AG04450 (cell line): Measurements from ENCODE around the gene PPP1R2. TPM values are rescaled to one million over a fixed set of nuclear protein-coding genes. Genes with fewer than 3 reads are reported as not detected.

Source experiments
- CTCF ChIA-PET: fragments of 300-600, 350-600 bp; formaldehyde crosslinking; extraction: SDS; loops from one replicate; lab custom pipeline; 2022; ENCODE audit warnings: antibody characterized with exemption, inconsistent platforms; lab: Charles Lee
- POLR2A ChIA-PET: fragments of 350-600 bp; formaldehyde crosslinking; extraction: SDS; loops from one replicate; lab custom pipeline; 2021; ENCODE audit warnings: antibody characterized with exemption, inconsistent platforms; lab: Yijun Ruan, JAX
- DNase-seq: peaks from one replicate; pipeline ENCODE4 v3.0.0-alpha.2; 2011; ENCODE audit warnings: low read depth, low spot score
- H3K27ac ChIP-seq: one replicate; pipeline ENCODE4 v1.5.1; 2012; ENCODE audit warnings: low read depth, low read length, control low read depth
- H3K27me3 ChIP-seq: one replicate; pipeline ENCODE4 v1.6.0; 2012; ENCODE audit warnings: low read length; ENCODE audit not compliant: control insufficient read depth, insufficient read depth
- H3K4me3 ChIP-seq: 2 replicates; pipeline ENCODE4 v1.5.1; 2011; ENCODE audit warnings: mild to moderate bottlenecking, low read depth, low read length, control low read depth
- H3K9me3 ChIP-seq: 2 replicates; pipeline ENCODE4 v1.5.1; 2012; ENCODE audit warnings: low read length; ENCODE audit not compliant: control insufficient read depth, insufficient read depth
- CTCF ChIP-seq: IDR thresholded peaks from 2 replicates; pipeline ENCODE4 v1.5.1; 2011; ENCODE audit warnings: low read depth, low read length, control low read depth, inconsistent platforms
- polyA plus RNA-seq: library from polyadenylated mRNA; depleted of rRNA; stranded (reverse); fragments of >200 nt; gene quantifications from 2 replicates; pipeline ENCODE4 v1.2.3, GENCODE V29; 2011

Gene PPP1R2
- polyA plus RNA-seq, 1 experiment: 84.3 TPM

GRCh38 chr3:195579281-195579680 lies 36.2 kb upstream of the PPP1R2 start:
- peaks cover 4% of the 10 kb centered on the region for H3K27me3 ChIP-seq
- no peak for DNase-seq
- no peaks in the 10 kb centered on the region for H3K9me3 ChIP-seq
- ChIA-PET POLR2A (no interaction called here), CTCF (no interaction called here)
- H3K4me3 ChIP-seq: no peak overlapping the region
- no peak overlapping the region for H3K27ac ChIP-seq
- no peak for TF ChIP-seq CTCF

- ChIA-PET POLR2A (no interaction called here), CTCF (no interaction called here)
- no peak for DNase-seq
- Histone ChIP-seq H3K4me3 (no peak overlapping the region), H3K27me3 (peaks cover 8% of the 10 kb centered on the region), H3K9me3 (no peaks in the 10 kb centered on the region; the same call in 1 of the 2 replicates), H3K27ac (no peak overlapping the region)
- TF ChIP-seq CTCF: no peak
Measured at GRCh38 chr3:195578565-195578964, 35.4 kb upstream of the PPP1R2 start.

GRCh38 chr3:195577645-195578177 lies 34.6 kb upstream of the PPP1R2 start:
- Histone ChIP-seq H3K9me3 (no peaks in the 10 kb centered on the region; the same call in 1 of the 2 replicates), H3K27me3 (peaks cover 17% of the 10 kb centered on the region), H3K4me3 (no peak overlapping the region), H3K27ac (no peak overlapping the region)
- POLR2A ChIA-PET: no interaction called here
- DNase-seq: no peak
- TF ChIP-seq CTCF: no peak
- CTCF ChIA-PET: no interaction called here

GRCh38 chr3:195574497-195575304 lies 31.6 kb upstream of the PPP1R2 start:
- Histone ChIP-seq H3K27ac (no peak overlapping the region), H3K9me3 (no peaks in the 10 kb centered on the region; the same call in 1 of the 2 replicates), H3K27me3 (peaks cover 37% of the 10 kb centered on the region), H3K4me3 (no peak overlapping the region)
- POLR2A ChIA-PET: no interaction called here
- no peak for TF ChIP-seq CTCF
- DNase-seq: no peak
- CTCF ChIA-PET: no interaction called here
